Activated naive CD4-positive, alpha-beta T cell treated with Interleukin-2 at 50 U/mL for 16 hours (primary cell): ENCODE data around the gene FRMPD1.
A peak's percentile ranks its signal among the peaks of the same experiment; 100 is the strongest.
"Not testable (repeated sequence)": the region's sequence is repeated elsewhere in the genome, so short reads cannot be mapped to it uniquely, and the experiment has no call there.

Experiments
- DNase-seq: peaks from one replicate; pipeline ENCODE4 v3.0.0-alpha.2; 2020

Gene FRMPD1

DNA sequence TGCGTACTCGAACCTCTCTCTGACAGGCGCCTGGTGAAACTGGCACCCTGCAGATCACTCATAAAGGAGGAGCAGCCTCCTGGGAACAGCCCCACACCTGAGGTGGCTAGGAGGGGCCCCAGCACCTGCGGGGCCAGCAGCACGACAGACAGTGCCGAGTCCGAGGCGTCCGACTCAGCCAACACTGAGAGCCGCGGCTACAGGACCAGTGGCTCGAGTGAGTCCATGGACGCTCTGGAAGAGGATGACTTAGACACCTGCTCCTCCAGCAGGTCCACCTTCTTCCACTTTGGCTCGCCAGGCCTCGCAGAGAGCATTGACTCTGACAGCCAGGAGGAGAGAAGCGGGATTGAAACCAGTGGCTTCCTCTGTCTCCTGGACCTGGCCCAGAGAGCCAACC, 89.4 kb downstream of the FRMPD1 start:
- no peak for DNase-seq

GRCh38 chr9:37740631-37741328, 90.0 kb downstream of the FRMPD1 start:
- no peak for DNase-seq

- DNase-seq: no peak
Measured at GRCh38 chr9:37745970-37746369, 95.2 kb downstream of the FRMPD1 start.

GRCh38 chr9:37746448-37747270, 95.9 kb downstream of the FRMPD1 start:
- no peak for DNase-seq

GRCh38 chr9:37747271-37747753, 96.6 kb downstream of the FRMPD1 start:
- peak; percentile 62 for DNase-seq

- DNase-seq: no peak
Measured at GRCh38 chr9:37749129-37749528, 98.4 kb downstream of the FRMPD1 start.

DNA sequence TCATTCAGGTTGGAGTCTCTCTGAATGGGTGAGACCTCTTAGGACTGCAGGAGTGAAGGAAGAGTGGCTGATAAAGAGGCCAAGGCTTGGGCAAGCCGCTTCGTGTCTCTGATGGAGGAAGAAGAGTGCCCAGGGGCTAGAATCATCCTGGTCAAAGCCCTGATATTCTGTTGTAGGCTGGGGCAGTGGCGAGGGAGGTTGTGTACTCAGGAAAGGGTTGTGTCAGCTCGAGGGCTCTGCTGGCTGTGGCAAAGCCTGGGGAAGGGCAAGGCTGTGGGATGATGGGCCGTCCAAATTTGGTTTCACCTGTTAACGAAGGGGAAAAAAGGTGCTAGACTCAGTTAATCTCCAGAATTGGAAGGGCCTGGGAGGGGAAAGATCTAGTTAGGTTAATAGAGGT, 100.4 kb downstream of the FRMPD1 start:
- DNase-seq: no peak

DNA sequence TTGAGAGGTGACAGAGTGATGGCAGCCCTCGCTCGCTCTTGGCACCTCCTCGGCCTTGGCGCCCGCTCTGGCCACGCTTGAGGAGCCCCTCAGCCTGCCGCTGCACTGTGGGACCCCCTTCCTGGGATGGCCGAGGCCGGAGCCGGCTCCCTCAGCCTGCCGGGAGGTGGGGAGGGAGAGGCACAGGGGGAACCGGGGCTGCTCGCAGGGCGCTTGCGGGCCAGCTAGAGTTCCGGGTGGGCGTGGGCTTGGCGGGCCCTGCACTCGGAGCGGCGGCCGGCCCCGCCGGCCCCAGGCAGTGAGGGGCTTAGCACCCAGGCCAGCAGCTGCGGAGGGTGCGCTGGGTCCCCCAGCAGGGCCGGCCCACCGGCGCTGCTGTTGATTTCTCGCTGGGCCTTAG, 101.0 kb downstream of the FRMPD1 start:
- not testable (repeated sequence) for DNase-seq

GRCh38 chr9:37752112-37752511, 101.4 kb downstream of the FRMPD1 start:
- not testable (repeated sequence) for DNase-seq

DNA sequence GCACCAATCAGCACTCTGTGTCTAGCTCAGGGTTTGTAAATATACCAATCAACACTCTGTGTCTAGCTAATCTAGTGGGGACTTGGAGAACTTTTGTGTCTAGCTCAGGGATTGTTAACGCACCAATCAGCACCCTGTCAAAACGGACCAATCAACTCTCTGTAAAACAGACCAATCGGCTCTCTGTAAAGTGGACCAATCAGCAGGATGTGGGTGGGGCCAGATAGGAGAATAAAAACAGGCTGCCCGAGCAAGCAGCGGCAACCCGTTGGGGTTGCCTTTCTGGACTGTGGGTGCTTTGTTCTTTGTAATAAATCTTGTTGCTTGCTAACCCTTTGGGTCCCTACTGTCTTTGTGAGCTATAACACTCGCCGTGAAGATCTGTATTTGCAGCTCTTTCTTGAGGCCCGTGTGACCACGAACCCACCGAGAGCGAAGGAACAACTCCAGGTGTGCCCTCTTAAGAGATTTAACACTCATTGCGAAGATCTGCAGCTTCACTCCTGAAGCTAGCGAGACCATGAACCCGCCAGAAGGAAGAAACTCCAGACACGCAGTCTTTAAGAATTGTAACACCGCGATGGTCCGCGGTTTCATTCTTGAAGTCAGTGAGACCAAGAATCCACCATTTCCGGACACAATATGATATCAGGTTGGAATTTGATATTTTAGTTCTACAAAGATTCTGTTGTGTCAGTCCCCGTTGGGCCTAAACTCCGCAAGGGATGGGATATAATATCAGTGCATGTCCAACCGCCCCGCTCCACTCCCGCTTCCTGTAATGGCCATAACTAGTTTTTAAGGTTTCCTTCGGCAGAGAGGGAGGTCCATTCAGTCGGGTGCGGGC, 102.1 kb downstream of the FRMPD1 start:
- no peak for DNase-seq

- DNase-seq: peak; percentile 79
Measured at GRCh38 chr9:37753489-37754190, 102.9 kb downstream of the FRMPD1 start, which contains the start of gene TRMT10B. Gene TRMT10B, plus strand, starts transcription at chr9:37753805. Its CDS starts 8,127 bp downstream, at chr9:37761932.

DNA sequence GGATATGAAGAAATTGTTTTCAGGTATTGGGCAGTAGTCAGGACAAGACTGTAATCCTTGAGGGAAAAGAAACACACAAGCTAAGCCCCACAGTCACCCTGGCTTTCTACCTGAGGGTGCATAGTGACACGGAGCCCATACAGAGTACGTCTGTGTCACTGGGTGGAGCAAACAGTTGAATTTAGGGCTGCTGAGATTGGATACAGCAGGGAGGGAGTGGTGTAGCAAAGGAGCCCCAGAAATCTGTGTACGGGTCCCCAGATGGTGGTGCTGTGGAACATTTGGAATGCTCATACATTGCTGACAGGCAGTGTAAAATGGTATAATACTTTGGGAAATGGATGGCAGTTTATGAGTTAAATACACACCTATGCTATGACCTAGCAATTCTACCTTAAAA, 108.0 kb downstream of the FRMPD1 start:
- DNase-seq: no peak

GRCh38 chr9:37760416-37761161, 109.8 kb downstream of the FRMPD1 start:
- DNase-seq: no peak

DNA sequence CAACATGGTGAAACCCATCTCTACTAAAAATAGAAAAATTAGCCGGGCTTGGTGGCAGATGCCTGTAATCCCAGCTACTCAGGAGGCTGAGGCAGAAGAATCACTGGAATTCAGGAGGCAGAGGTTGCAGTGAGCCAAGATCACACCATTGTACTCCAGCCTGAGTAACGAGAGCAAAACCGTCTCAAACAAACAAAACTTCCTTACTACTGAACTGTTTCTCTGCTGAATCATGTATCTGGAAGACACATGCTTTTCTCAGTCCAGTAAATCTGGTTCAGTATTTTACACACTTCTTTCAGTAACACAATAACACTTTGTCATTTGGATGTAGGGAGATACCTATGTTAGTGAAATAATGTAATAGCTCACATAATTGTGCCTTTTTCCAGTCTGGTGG, 110.8 kb downstream of the FRMPD1 start:
- DNase-seq: no peak

- DNase-seq: not testable (repeated sequence)
Measured at GRCh38 chr9:37765263-37765662, 114.5 kb downstream of the FRMPD1 start.

- DNase-seq: no peak
Measured at GRCh38 chr9:37769306-37769705, 118.6 kb downstream of the FRMPD1 start.

DNA sequence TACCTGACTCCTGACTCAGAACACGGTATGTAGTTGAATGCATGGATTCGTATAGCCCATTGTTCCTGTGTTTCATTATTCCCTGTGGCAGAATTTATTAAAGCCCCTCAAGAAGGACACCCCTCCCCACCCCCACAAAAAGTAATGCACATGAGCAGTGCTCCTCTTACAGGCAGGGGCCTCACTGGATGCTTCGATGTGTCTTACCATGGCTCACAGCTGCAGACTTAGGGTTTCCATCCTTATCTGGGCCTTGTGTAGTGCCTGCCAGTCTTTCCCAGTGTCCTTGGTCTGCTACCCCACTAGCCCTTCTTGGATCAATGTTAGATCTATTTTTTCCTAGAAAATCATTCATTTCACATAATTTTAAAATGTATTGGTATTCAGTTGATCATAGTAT, 119.2 kb downstream of the FRMPD1 start:
- no peak for DNase-seq

DNA sequence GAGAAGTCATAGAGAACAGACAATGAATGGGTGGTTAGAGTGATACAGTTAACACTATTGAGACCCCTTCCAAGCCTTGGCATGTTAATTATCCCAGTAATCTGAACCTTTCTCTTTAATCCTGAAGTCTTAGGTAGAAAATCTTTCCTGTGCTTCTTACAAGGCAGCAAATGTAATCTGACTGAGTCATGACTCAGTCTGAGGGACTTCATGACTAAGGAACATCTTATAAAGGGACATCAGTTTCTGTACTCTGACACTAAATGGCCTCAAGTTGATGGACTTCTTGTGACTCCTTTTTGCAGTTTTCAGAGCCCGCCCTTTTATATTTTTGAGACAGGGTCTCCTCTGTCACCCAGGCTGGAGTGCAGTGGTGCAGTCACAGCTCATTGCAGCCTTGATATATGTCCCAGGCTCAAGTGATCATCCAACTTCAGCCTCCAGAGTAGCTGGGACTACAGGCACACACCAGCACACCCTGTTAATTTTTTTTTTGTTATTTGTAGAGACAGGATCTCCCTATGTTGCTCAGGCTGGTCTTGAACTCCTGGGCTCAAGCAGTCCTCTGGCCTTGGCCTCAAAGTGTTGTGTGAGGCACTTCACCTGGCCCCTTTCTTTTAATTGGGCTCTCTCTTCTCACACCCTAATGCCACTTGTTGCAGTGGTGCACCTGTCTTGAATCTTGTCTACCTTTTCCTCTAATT, 124.6 kb downstream of the FRMPD1 start:
- no peak for DNase-seq

DNA sequence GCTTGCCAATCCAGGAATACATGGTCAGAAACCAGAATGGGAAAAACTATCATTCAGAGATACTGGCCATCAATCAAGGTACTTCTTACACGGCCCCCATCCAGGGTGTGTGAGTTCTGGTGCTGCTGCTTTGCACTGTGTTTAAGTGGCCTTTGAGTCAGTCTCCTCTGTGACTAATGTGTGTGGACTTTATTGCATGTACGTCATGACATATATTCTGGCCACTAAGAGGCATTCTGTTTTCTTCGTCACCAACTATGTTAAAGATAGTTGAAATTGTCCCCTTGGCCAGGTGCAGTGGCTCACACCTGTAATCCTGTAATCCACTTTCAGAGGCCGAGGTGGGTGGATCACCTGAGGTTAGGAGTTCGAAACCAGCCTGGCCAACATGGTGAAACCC, 125.6 kb downstream of the FRMPD1 start:
- DNase-seq: no peak

GRCh38 chr9:37778534-37778933, 127.8 kb downstream of the FRMPD1 start:
- DNase-seq: no peak

DNA sequence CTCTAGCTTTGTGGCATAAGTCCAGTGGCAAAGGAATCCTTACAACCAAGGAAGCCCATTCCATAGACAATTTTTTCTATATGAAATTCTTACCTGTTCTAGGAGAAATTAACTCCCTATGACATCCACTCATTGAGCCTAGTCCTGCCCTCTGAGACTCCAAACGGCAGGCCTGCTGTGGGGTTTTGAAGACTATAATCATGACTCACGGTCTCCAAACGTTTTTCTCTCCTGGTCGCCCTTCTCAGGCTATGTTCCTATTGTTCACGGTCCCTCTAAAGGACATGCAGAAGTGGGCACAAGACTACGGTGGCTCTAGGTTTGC, 133.5 kb downstream of the FRMPD1 start:
- DNase-seq: no peak
